Iris pigment epithelial cell (primary cell): ENCODE data around the gene CYP21A2.
"Not testable (repeated sequence)": the region's sequence is repeated elsewhere in the genome, so short reads cannot be mapped to it uniquely, and the experiment has no call there.

Experiments used
- DNase-seq: peaks from one replicate; pipeline ENCODE4 v3.0.0-alpha.2; 2011; ENCODE audit warnings: low read depth

Gene CYP21A2

DNA sequence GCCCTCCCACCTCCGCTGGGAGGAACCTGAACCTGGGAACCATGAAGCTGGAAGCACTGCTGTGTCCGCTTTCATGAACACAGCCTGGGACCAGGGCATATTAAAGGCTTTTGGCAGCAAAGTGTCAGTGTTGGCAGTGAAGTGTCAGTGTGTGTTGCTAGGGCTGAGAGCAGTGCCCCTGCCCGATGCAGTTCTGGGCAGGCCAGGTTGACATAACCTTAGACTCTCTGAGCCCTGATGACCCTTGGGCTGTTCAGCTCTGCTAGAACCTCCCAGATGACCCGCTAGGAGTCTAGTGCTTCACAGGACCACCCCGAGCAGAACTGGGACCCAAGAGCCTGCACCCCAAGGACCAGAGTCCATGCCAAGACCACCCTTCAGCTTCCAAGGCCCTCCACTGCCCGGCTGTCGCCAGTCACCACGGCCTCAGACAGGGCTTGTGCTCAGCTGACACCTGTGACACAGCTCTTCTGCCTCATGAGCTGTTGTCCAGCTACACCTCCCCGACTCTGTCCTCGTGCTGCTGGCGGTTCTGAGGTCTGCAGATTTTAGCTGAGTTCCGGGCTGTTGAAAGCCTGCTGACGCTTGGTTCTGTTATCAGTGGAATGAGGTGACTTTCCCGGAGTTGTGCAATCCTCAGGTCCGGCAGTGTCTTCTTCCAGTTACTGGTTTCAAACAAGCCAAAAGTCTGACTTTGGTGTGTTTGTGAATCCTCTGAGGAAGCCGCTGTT, 2.8 kb upstream of the CYP21A2 start:
- DNase-seq = not testable (repeated sequence)

DNA sequence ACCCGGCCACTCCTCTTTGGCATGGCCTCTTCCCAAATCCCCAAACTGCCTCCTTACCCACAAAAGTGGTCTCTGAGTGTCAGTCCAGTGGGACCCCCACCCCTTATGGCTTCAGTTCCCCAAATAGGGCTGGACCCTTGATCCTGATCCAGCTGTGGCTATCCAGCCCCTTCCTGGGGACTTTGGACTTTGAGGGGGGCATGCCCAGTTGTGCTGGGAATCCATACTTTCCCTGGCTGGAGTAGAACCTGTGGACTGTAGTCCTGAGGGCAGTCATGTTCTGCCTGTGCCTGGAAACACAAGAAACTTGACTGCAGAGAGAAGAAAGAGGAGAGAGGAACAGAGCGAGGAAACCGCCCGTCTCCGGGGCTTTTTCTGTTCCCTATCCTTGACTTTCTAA, 1.1 kb upstream of the CYP21A2 start:
- DNase-seq = not testable (repeated sequence)

DNA sequence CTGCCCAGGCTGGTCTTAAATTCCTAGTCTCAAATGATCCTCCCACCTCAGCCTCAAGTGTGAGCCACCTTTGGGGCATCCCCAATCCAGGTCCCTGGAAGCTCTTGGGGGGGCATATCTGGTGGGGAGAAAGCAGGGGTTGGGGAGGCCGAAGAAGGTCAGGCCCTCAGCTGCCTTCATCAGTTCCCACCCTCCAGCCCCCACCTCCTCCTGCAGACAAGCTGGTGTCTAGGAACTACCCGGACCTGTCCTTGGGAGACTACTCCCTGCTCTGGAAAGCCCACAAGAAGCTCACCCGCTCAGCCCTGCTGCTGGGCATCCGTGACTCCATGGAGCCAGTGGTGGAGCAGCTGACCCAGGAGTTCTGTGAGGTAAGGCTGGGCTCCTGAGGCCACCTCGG, 663 bp downstream of the CYP21A2 start:
- not testable (repeated sequence) for DNase-seq

DNA sequence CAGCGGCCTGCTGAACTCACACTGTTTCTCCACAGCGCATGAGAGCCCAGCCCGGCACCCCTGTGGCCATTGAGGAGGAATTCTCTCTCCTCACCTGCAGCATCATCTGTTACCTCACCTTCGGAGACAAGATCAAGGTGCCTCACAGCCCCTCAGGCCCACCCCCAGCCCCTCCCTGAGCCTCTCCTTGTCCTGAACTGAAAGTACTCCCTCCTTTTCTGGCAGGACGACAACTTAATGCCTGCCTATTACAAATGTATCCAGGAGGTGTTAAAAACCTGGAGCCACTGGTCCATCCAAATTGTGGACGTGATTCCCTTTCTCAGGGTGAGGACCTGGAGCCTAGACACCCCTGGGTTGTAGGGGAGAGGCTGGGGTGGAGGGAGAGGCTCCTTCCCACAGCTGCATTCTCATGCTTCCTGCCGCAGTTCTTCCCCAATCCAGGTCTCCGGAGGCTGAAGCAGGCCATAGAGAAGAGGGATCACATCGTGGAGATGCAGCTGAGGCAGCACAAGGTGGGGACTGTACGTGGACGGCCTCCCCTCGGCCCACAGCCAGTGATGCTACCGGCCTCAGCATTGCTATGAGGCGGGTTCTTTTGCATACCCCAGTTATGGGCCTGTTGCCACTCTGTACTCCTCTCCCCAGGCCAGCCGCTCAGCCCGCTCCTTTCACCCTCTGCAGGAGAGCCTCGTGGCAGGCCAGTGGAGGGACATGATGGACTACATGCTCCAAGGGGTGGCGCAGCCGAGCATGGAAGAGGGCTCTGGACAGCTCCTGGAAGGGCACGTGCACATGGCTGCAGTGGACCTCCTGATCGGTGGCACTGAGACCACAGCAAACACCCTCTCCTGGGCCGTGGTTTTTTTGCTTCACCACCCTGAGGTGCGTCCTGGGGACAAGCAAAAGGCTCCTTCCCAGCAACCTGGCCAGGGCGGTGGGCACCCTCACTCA, 1.4 kb downstream of the CYP21A2 start:
- not testable (repeated sequence) for DNase-seq

DNA sequence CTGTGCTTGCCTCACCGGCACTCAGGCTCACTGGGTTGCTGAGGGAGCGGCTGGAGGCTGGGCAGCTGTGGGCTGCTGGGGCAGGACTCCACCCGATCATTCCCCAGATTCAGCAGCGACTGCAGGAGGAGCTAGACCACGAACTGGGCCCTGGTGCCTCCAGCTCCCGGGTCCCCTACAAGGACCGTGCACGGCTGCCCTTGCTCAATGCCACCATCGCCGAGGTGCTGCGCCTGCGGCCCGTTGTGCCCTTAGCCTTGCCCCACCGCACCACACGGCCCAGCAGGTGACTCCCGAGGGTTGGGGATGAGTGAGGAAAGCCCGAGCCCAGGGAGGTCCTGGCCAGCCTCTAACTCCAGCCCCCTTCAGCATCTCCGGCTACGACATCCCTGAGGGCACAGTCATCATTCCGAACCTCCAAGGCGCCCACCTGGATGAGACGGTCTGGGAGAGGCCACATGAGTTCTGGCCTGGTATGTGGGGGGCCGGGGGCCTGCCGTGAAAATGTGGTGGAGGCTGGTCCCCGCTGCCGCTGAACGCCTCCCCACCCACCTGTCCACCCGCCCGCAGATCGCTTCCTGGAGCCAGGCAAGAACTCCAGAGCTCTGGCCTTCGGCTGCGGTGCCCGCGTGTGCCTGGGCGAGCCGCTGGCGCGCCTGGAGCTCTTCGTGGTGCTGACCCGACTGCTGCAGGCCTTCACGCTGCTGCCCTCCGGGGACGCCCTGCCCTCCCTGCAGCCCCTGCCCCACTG, 2.3 kb downstream of the CYP21A2 start:
- DNase-seq = not testable (repeated sequence)

DNA sequence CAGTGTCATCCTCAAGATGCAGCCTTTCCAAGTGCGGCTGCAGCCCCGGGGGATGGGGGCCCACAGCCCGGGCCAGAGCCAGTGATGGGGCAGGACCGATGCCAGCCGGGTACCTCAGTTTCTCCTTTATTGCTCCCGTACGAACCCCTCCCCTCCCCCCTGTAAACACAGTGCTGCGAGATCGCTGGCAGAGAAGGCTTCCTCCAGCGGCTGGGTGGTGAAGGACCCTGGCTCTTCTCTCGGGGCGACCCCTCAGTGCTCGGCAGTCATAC, 2.8 kb downstream of the CYP21A2 start:
- not testable (repeated sequence) for DNase-seq

DNA sequence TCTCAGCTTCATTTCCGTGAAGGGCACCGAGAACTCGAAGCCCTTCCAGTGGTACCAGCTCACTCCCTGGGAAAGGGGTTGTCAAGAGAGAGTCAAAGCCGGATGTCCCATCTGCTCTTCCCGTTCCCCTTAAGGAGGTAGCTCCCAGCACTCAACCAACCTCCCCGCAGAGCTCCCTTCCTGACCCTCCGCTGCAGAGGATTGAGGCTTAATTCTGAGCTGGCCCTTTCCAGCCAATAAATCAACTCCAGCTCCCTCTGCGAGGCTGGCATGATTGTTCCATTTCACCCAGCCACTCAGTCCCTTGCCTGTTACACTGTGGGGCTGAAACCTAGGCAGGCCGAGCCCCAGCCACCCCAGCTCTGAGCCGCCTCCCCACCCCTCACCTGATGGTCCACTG, 3.2 kb downstream of the CYP21A2 start:
- not testable (repeated sequence) for DNase-seq

DNA sequence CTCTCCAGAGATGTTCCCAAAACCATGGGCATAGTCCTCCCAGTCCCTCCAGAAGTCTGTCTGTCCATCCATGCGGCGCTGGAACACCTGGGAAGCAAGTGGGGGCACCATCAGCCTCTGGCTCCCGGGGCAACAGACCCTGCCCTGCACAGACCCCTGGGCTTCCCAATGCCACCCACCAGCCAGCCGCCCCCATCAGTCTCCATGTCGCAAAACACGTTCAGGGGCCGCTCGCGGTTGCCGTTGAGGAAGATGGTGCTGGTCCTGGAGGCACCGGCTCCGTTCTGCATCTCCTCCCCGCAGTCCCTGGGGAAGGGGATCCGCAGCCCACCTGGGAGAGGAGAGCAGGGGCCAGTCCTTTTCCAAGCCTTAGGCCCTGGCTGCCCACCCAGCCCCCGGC, 4.1 kb downstream of the CYP21A2 start:
- DNase-seq = not testable (repeated sequence)

DNA sequence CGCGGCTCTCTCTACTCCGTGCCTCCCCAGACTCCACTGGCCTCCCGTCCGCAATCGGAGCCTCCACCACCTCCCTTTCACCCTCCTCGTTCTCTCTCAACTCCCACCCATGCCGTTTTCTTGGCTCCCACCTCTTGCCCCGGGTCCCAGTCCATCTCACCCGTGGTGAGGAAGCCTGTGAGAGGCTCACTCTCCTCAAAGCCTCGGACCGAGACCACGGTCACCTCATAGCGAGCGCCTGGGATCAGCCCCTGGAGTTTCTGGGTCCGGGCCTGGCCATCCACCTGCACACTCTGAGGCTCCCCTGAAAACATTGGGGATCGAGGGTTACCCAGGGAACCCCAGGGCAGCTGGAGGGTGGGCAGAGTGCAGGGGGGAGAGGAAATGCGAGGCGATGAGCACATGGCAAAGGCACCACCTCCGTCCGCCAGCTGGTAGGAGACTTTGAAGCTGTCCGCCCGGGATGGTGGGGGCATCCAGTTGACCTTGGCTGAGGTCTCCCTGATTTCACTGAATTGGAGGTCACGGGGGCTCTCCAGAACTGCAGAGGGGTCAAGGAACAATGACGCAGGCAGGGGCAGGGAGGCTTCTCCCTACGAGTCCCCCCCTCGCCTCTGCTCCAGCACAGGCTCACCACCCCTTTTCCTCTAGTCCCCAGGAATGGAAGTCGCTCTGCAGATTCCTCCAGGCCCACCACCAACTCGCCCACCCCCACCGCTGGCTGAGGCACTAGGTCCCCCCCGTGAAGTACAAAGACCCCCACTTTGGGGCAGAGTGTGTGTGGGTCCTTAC, 5.6 kb downstream of the CYP21A2 start:
- DNase-seq = not testable (repeated sequence)

DNA sequence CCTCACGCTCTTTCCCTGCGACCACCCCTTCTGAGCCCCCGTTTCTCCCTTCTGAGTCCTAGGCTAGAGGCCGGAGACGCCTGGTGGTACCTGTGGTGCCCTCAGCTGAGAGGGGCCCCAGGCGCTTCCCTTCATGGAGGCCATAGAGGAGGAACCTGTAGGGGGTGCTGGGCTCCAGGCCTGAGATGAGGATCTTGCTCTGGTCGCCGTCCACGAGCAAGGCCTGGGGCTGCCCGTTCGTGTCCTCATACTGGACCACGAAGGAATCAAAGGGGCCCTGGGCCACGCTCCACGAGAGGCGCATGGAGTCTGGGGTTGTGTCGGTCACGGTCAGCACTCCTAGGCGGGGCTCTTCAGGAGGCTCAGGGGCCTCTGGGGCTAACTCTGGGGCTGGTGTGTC, 6.7 kb downstream of the CYP21A2 start:
- not testable (repeated sequence) for DNase-seq

DNA sequence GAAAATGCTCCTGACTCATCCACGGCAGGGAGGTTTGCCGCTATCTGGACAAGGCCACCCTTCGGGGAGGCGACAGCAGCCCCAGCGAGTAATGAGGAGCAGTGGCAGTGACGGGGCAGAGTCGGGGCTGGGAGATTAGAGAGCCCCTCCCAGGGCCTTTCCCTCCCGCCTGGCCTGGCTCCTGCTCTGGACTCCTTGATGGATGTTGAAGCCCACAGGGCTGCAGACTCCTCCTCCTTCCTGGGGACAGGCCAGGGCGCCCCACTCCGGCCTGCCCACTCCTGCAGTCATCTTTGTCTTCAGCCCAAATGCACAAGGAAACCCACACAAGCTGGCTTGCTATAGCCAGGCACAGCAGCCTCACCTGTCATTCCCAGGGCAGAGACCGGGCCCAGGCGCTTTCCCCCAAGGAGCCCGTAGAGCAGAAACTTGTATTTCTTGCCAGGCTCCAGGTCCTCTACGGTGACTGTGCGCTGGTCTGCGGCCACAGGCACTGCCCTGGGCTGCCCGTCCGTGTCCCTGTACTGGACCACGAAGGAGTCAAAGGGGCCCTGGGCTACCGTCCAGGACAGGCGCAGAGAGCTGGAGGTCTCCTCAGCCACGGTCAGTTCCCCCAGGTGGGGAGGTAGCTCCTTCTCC, 7.7 kb downstream of the CYP21A2 start:
- DNase-seq = no peak

DNA sequence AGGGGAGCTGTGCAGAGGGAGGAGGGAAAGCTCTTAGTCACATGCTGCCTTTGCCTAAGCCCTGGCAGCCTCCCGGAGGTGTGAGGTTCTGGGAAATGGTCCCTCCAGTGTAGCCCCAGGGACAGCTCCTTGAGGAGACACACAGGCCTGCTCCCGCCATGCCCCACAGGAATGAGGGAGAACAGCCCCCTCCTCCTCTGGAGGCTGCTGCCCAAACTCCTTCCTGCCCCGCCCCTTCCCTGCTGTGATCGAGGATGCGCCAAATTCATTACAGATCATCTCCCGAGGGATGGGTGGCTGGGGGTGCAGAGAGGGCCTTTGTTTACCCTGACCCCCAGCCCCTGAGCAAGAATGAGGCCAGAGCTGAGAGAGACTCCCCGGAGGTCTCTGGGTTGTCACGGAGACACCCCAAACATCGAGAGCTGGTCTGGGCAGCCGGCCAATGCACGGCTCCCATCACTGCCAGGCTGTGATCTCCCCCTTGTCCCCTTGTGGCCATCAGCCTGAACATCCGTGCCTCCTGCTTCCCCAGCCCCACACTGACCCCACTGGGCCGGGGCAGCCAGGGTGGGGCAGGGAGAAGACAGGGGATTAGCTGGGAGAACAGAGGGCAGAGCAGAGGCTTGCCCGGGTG, 8.4 kb downstream of the CYP21A2 start:
- peak; percentile 12 for DNase-seq

DNA sequence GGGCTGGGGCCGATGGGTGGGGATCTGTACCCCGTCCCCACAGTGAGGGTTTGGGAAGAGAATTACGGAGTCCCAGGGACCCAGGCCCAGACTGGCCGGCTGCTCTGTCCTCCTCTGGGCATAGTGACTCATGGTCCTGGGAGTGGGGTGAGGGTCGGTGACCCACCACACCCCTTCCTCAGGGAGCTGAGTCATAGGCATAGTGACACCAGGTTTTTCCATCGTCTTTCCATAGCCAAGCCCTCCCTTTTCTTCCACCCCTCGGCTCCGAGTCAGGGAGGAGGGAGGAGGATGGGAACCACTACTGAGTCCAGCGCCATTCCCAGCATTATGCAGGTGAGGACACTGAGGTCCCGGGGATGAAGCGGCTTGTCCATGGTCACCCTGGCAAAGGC, 8.9 kb downstream of the CYP21A2 start:
- DNase-seq = no peak

DNA sequence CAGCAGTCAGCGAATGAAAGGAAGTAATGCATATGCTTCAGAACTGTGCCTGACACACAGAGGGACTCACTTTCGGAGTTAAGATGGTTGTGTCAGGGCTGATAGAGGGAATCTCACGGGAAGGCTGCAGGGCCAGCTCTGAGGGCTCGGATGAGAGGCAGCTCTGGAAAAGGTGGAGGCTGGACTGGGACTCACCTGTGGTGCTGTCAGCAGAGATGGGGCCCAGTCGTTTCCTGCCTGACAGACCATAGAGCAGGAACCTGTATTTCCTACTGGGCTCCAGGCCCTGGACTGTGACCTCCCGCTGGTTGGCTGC, 9.3 kb downstream of the CYP21A2 start:
- DNase-seq = no peak

DNA sequence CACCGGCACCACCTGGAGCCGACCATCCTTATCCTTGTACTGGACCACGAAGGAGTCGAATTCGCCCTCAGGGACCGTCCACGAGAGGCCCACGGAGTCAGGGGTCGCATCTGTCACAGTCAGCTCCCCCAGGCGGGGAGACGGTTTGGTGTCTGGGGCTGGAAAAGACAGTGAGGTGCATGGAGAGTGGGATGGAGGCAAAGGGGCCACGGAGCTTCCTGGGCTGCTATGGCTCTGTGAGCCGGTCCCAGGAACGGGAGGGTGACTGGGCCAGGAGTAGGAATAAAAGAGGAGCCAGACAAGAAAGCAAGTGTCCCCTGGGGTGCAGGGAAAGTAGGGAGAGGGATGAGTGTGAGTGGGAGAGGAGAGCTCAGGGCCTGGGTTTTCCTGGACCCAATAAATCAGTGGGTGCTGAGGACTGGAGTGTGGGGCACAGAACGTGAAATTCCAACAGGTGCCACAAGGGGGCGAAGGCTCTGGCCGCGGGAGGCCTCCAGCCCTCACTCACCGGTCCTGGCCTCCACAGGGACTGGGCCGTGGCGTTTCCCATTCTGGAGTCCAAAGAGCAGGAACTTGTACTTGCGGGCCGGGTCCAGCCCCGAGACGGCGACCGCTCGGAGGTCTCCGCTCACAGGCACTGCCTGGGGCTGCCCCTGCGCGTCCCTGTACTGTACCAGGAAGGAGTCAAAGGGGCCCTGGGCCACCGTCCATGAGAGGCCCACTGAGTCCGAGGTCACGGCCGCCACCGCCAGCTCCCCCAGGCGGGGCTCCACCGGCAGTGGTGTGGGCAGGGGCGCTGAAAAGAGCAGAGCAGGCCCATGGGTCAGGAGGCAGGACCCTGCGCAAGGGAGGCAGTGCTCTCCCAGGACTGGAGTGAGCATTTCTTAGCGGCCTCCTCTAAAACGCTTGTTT, 9.9 kb downstream of the CYP21A2 start:
- DNase-seq = peak; percentile 40

DNA sequence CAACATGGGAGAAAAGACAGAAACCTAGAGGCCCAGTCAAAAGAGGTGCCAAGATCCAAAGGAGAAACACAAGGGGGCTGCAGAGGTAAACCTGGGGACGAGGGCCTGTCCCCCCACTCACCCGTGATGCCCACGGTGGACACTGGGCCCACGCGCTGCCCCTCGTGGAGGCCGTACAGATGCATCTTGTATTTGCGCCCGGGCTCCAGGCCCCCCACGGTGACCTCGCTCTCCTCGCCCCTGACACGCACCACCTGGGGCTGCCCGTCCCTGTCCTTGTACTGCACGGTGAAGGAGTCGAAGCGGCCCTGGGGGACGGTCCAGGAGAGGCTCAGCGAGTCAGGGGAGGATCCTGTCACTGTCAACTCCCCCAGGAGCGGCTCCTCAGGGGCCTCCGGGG, 10.9 kb downstream of the CYP21A2 start:
- DNase-seq = not testable (repeated sequence)

DNA sequence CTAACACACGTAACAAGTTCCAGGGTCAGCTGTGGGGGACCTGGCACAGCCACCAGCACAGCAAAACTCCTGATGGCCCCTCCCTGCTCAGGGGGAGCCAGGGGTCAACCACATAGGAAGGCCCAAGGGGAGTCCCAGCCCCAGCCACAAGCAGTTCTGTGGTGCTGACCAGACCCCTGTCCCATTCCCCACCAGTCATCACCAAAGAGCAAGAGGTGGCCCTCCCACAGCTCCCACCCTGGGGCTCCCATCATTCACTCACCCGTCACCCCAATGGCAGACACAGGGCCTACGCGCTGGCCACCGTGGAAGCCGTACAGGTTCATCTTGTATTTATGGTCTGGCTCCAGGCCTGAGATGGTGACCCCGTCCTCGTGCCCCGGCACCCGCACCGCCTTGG, 11.5 kb downstream of the CYP21A2 start:
- not testable (repeated sequence) for DNase-seq

DNA sequence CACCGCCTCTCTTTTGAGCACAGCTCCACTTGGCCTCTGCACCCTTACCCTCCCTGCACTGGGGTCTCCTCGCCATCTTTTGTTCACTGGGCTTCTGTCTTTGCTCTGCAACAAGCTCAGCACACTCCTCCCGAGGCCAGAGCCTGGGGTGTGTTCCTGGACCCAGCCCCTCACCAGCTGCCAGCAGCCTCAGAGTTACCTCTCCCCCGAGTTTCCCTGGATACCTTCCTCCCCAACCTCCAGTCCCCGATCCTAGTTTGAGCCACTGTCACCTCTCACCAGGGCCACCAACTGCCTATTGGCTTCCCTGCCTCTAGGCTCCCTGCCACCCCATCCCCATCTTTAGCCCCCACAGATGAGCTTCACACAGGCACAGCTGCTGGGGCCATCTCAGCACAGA, 12.3 kb downstream of the CYP21A2 start:
- no peak for DNase-seq

DNA sequence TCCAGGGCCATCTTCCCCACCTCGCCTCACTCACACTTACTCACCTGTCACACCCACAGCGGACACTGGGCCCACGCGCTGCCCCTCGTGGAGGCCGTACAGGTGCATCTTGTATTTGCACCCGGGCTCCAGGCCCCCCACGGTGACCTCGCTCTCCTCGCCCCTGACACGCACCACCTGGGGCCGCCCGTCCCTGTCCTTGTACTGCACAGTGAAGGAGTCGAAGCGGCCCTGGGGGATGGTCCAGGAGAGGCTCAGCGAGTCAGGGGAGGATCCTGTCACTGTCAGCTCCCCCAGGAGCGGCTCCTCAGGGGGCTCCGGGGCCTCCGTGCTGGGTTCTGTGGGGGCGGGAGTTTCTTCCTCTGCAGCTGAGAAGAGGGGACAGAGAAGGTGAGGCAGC, 14.4 kb downstream of the CYP21A2 start:
- not testable (repeated sequence) for DNase-seq

DNA sequence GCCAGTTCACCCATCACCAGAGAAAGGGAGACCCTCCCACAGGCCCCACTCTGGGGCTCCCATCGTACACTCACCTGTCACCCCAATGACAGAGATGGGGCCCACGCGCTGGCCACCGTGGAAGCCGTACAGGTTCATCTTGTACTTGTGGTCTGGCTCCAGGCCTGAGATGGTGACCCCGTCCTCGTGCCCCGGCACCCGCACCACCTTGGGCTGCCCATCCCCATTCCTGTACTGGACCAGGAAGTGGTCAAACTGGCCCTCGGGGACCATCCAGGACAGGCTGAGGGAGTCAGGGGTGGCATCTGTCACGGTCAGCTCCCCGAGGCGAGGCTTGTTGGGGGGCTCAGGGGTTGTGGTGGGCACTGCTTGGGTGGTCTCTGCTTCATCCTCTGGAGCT, 15.1 kb downstream of the CYP21A2 start:
- not testable (repeated sequence) for DNase-seq
